Adipocyte (in vitro differentiated cells): ENCODE results near the gene CPXM2.
A peak's percentile ranks its signal among the peaks of the same experiment; 100 is the strongest.

Experiments
- DNase-seq: peaks from one replicate; pipeline ENCODE4 v3.0.0-alpha.2; 2015; ENCODE audit warnings: low read depth
- H3K27me3 ChIP-seq: replicated peaks from 2 replicates; pipeline ENCODE4 v1.7.0; 2013; ENCODE audit warnings: mild to moderate bottlenecking, low read length, moderate library complexity; ENCODE audit not compliant: control insufficient read depth, insufficient read depth
- H3K36me3 ChIP-seq: 2 replicates; pipeline ENCODE4 v1.7.0; 2013; ENCODE audit warnings: low read length, mild to moderate bottlenecking, moderate library complexity; ENCODE audit not compliant: control insufficient read depth, insufficient read depth, severe bottlenecking
- H3K4me1 ChIP-seq: 2 replicates; pipeline ENCODE4 v1.7.0; 2013; ENCODE audit warnings: mild to moderate bottlenecking, low read length, moderate library complexity; ENCODE audit not compliant: control insufficient read depth, insufficient read depth
- H3K4me3 ChIP-seq: 2 replicates; pipeline ENCODE4 v1.7.0; 2013; ENCODE audit warnings: mild to moderate bottlenecking, low read length, moderate library complexity
- H3K9ac ChIP-seq: 2 replicates; pipeline ENCODE4 v1.7.0; 2013; ENCODE audit warnings: mild to moderate bottlenecking, low read length, moderate library complexity
- H3K9me3 ChIP-seq: 2 replicates; pipeline ENCODE4 v1.7.0; 2013; ENCODE audit warnings: mild to moderate bottlenecking, low read length, moderate library complexity; ENCODE audit not compliant: control insufficient read depth

CPXM2 gene

DNA sequence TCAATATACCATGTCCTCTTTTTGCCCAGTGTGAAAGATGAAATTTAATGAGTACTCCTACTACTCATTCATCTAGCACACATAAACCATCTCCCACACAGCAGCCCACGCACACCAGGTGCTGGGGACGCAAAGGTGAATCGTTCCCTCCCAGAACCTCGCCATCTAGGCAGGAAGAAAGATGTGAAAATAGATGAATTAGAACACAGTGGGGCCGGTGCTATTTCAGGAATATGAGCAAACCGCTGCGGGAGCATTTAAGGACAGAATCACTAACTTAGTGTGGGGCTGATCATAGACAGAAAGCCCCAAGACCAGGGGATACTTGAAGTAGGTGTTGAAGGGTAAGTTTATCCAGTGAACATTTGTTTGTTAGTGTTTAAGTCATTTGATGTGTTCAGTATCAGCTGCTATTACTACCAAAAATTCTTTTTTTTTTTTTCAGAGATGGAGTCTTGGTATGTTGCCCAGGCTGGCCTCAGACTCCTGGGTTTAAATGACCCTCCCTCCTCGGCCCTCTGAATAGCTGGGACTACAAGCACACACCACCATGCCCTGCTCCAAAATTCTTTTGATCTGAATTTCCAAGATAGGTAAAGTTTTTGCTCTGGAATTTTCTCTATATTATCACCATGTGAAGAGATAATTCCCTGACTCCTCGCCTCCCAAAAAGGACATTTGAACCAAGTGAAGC is 48.8 kb downstream of the CPXM2 start:
- peaks cover 14% of the 10 kb centered on the region for H3K4me1 ChIP-seq
- DNase-seq = no peak
- no peaks in the 10 kb centered on the region for H3K36me3 ChIP-seq
- peaks cover 9% of the 10 kb centered on the region for H3K9me3 ChIP-seq
- no peaks in the 10 kb centered on the region for H3K27me3 ChIP-seq
- H3K9ac ChIP-seq = no peak overlapping the region
- H3K4me3 ChIP-seq = no peak overlapping the region

DNA sequence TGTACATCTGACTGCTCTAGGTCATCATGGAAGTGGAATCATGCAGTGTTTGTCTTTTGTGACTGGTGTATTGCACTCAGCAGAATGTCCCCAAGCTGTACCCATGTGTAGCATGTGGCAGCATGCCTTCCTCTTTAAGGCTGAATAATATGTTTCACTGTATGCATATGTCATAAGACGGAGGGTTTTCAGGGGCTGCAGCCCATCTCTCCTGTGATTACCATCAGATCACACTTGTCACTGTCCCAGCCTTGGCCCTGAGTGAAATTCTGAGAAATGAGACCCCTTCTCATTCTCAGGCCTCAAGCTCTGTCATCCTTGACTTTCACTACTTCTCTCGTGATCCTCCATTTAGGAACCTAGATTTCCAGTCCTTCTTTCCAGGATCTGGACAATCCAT is 50.0 kb downstream of the CPXM2 start:
- peaks cover 9% of the 10 kb centered on the region for H3K9me3 ChIP-seq
- no peaks in the 10 kb centered on the region for H3K27me3 ChIP-seq
- no peaks in the 10 kb centered on the region for H3K36me3 ChIP-seq
- H3K4me1 ChIP-seq = peaks cover 2% of the 10 kb centered on the region
- no peak overlapping the region for H3K9ac ChIP-seq
- DNase-seq = no peak
- no peak overlapping the region for H3K4me3 ChIP-seq

DNA sequence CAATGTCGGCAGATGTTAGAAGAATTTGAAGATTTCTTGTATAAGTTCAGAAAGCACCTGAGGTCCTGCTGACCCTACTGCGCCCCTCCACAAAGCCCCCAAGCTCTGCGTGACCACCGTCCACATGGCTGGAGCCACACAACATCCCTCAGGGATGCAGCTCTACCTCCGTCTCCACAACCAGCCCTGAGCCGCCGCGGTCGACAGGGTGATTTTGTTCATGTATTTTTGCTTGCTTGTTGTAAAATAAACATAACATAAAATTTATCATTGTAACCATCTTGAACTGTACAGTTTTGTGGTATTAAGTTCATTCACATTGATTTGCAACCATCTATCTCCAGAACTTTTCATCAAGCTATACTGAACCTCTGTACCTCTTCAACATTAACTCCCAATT is 50.5 kb downstream of the CPXM2 start:
- no peaks in the 10 kb centered on the region for H3K4me1 ChIP-seq
- no peak overlapping the region for H3K4me3 ChIP-seq
- H3K27me3 ChIP-seq = no peaks in the 10 kb centered on the region
- no peaks in the 10 kb centered on the region for H3K36me3 ChIP-seq
- peaks cover 9% of the 10 kb centered on the region for H3K9me3 ChIP-seq
- DNase-seq = no peak
- no peak overlapping the region for H3K9ac ChIP-seq

DNA sequence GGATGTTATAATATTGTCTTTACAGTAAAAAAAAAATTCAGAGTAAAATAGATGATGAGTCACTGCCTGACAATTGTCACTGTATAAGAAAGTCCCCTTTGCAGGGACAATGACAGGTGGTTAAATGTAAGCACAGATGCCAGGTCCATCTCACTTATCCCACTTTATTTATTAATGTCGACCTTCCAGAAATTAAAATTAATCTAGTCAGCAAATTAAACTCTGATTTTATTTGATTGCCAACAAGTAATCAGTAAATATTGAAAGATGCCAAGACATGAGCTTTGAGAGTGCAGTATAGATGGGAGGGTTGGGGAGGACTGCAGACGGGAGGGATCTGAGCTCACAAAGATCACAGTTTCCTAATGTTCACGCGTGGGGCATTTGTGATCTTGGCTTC is 50.9 kb downstream of the CPXM2 start:
- H3K9me3 ChIP-seq = peaks cover 8% of the 10 kb centered on the region

DNA sequence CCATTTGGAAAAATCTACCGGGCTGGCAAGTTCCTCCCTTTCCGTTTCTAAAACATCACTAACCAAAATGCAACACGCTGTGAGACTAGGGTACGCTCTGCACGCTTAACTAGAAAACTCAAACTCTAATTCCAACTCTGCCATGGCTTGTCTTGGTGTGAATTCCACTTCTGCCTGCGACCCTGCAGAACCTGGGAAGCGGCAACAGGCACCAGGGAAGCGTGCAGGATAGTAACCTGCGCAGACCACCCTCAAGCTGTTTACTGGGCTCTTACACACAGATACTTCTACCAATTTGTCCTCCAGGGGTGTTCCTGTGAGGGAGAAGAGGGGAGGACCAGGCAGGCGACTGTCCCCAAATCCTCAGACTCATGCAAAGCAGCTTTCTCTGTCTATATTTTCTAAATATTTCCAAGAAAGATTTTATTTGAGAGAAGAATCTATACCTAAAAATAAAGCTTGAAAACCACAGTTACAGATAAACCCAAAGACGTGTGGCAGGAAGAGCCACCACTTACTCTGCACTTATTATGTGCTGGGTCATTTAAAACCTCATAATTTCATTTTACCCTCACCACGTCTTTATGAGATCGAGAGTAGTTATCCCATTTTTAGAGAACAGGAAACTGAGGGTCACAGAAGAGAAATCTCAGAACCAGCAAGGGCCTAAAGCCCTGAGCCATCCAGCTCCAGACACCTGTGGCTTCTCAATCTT is 52.9 kb downstream of the CPXM2 start:
- DNase-seq = no peak
- Histone ChIP-seq H3K9ac (no peak overlapping the region), H3K4me1 (no peaks in the 10 kb centered on the region), H3K36me3 (no peaks in the 10 kb centered on the region), H3K27me3 (peaks cover 3% of the 10 kb centered on the region), H3K4me3 (no peak overlapping the region), H3K9me3 (no peaks in the 10 kb centered on the region)

More for the DNA sequence above, 50.9 kb downstream of the CPXM2 start:
- Histone ChIP-seq H3K4me3 (no peak overlapping the region), H3K27me3 (peaks cover 3% of the 10 kb centered on the region), H3K4me1 (no peaks in the 10 kb centered on the region), H3K36me3 (no peaks in the 10 kb centered on the region), H3K9ac (no peak overlapping the region)
- DNase-seq = no peak

DNA sequence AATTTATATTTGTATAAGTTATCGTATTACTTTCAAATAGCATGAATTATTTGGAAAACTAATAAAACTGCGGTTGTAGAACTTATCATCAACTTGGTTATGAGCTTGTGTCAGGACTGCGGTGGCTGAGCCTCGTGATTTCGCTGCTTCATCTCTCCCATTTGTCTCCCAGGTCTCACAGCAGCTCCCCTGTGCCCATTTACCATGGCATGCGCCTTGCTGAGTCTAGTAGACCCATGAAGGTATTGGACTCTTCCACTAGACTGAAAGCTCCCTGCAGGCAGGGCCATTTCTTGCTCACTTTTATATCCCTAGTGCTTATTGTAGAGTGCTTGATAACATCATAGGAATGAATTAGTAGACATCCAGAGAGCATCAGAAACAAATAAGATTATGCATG is 53.9 kb downstream of the CPXM2 start:
- peaks cover 3% of the 10 kb centered on the region for H3K27me3 ChIP-seq
- no peaks in the 10 kb centered on the region for H3K9me3 ChIP-seq
- no peaks in the 10 kb centered on the region for H3K4me1 ChIP-seq
- DNase-seq = no peak
- no peaks in the 10 kb centered on the region for H3K36me3 ChIP-seq
- H3K4me3 ChIP-seq = no peak overlapping the region
- no peak overlapping the region for H3K9ac ChIP-seq

DNA sequence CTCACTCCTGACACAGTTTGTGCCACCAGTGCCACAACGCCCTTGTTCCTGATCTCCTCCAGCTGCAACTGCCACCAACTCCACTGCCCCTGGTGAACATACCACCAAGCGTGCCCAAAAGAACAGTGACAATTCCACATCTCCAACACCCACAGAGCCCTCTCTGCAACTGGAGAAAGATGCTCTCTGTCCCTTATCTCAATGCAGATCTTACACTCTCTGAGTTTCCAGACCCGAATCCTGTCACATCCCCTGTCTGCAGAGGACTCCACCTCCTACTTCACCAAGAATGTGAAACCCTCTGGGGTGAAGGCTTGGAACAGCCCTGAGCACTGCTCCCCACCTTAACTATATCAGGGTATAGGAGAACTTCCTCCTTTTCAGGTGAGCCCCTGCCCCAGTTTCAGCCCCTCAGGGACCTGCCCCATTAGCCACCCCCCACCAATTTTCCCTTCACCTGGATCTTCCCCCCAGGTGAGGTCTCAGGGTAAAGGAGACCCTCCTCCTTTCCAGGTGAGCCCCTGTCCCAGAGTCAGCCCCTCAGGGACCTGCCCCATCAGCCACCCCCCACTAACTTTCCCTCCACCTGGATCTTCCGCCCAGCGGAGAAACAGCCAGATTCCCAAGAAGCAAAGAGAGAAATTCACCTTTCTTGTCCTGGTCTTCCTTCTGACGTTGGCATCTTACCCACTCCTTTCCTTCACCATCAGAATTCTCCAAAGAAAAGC is 55.0 kb downstream of the CPXM2 start:
- Histone ChIP-seq H3K4me1 (no peaks in the 10 kb centered on the region), H3K9ac (no peak overlapping the region), H3K36me3 (no peaks in the 10 kb centered on the region), H3K4me3 (no peak overlapping the region), H3K9me3 (no peaks in the 10 kb centered on the region), H3K27me3 (peaks cover 3% of the 10 kb centered on the region)
- DNase-seq = no peak

DNA sequence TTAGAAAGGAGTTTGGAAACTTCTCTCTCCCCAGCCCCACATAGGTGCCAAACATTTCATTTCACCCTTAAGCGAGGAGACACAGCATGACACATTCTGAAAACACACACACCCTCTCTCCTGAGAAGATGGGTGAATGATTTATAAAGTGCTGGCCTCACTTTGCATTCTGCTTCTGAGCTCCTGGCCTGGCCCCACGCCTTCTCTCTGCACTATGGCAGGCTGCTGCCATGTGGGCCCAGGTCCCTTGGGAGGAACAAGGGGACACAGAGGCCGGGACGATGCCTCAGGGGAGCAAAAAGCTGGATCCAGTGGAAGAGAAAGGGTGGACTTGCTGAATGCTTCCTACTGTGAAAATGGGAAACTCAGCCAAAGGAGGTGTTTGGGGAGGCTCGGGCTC is 56.0 kb downstream of the CPXM2 start:
- H3K36me3 ChIP-seq = no peaks in the 10 kb centered on the region
- no peaks in the 10 kb centered on the region for H3K4me1 ChIP-seq
- H3K4me3 ChIP-seq = no peak overlapping the region
- H3K27me3 ChIP-seq = peaks cover 3% of the 10 kb centered on the region
- H3K9me3 ChIP-seq = no peaks in the 10 kb centered on the region
- H3K9ac ChIP-seq = no peak overlapping the region
- no peak for DNase-seq

DNA sequence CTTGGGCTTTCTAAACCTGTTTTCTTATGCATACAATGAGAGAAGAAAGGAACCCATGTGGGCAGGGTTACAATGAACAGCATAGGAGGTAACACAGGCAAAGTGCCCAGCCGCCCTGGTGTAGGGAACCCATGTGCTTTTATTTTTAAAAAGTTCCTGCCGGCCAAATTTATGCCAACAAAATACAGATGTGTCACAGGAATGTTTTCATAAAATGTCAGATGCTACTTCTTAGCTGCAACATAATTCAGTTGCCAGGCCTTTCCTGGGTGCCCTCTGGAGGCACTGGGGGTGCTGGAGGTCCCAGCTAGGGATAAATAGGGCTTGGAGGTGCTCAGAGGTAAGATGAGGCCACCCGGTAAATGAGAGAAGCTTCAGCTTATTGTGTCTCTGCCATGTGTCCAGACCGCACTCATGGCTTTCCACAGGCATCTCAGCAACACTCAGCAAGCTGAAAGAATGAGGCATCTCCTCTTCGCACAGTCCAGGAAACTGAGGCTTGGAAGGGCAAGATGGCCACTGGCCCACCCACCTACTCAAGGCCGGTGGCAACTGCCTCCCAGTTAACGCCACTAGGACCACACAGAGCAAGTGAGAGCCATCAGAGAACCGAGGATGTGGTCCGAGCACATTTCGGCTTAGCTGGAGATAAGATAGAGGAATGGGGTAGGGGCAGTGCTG is 58.3 kb downstream of the CPXM2 start:
- no peak for DNase-seq
- Histone ChIP-seq H3K4me3 (no peak overlapping the region), H3K9me3 (no peaks in the 10 kb centered on the region), H3K27me3 (peaks cover 3% of the 10 kb centered on the region), H3K9ac (no peak overlapping the region), H3K36me3 (no peaks in the 10 kb centered on the region), H3K4me1 (no peaks in the 10 kb centered on the region)

DNA sequence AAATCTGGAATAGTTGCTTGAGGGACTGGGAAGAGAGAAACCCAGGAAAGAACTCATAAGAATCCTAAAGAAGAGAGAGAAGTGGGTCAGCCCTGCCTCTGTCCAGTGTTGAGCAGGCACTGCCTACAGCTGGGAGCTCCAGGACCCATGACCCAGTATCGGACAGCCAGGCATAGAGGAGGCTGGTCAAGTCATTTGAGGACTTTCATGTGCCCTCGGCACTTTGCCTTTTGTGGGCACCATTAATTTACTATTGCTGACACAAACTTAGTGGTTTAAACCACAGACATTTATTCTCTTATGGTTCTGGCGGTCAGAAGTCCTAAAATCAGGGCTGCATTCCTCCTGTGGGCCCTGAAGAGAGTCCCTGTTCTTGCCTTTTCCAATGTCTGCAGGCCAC is 60.3 kb downstream of the CPXM2 start:
- Histone ChIP-seq H3K4me3 (no peak overlapping the region), H3K27me3 (peaks cover 3% of the 10 kb centered on the region), H3K36me3 (no peaks in the 10 kb centered on the region), H3K4me1 (no peaks in the 10 kb centered on the region), H3K9me3 (no peaks in the 10 kb centered on the region), H3K9ac (no peak overlapping the region)
- DNase-seq = no peak

DNA sequence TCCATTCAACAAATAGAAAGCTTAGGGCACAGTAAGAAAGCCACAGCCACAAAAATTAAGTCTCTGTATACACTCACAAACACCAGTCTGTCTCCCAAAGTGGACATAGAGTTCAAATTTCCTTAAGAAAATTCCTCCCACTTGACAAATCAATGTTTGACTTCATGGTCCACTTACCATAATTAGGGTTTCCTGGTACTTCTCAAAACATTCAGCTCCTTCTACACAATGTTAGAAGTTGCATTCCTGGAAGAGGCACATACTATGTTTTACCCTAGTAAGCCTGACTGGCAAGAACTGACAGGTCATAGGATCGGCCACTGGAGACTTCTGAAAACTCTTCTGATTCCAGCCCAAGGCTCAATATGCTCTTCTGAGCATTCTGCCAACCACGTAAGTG is 70.5 kb downstream of the CPXM2 start:
- H3K9me3 ChIP-seq = no peaks in the 10 kb centered on the region
- H3K4me3 ChIP-seq = no peak overlapping the region
- peak; percentile 64 for DNase-seq
- no peak overlapping the region for H3K9ac ChIP-seq
- H3K36me3 ChIP-seq = no peaks in the 10 kb centered on the region
- H3K27me3 ChIP-seq = no peaks in the 10 kb centered on the region
- no peaks in the 10 kb centered on the region for H3K4me1 ChIP-seq
